Daoy (cell line): Measurements from ENCODE around the gene CCDC92. TPM values are rescaled to one million over a fixed set of nuclear protein-coding genes. Genes with fewer than 3 reads are reported as not detected.
"Not testable (repeated sequence)": the region's sequence is repeated elsewhere in the genome, so short reads cannot be mapped to it uniquely, and the experiment has no call there.

Experiments
- DNase-seq: peaks from one replicate; pipeline ENCODE4 v3.0.0-alpha.2; 2015; ENCODE audit warnings: low read depth
- total RNA-seq: library from RNA; depleted of rRNA; stranded (reverse); fragments of >200 nt; shearing (Covaris generic); gene quantifications from 2 replicates; pipeline ENCODE4 v1.2.3, GENCODE V29; 2014

Gene CCDC92
- total RNA-seq, 1 experiment from 2014 or later, result 7.7 TPM

GRCh38 chr12:123949770-123950165 is 22.9 kb downstream of the CCDC92 start:
- DNase-seq, result no peak

- DNase-seq, result no peak
These were observed 23.5 kb downstream of the CCDC92 start for GRCh38 chr12:123948796-123949769.

GRCh38 chr12:123948401-123948795 is 24.2 kb downstream of the CCDC92 start:
- DNase-seq, result no peak

- not testable (repeated sequence) for DNase-seq
These were observed 25.1 kb downstream of the CCDC92 start for GRCh38 chr12:123947531-123947930.

- DNase-seq, result not testable (repeated sequence)
These were observed 25.8 kb downstream of the CCDC92 start for GRCh38 chr12:123946516-123947505.

GRCh38 chr12:123946152-123946515 is 26.5 kb downstream of the CCDC92 start:
- DNase-seq, result no peak

GRCh38 chr12:123945287-123946151 is 27.1 kb downstream of the CCDC92 start:
- no peak for DNase-seq

GRCh38 chr12:123944696-123945095 is 27.9 kb downstream of the CCDC92 start:
- DNase-seq, result no peak

GRCh38 chr12:123943816-123944215 is 28.8 kb downstream of the CCDC92 start:
- no peak for DNase-seq

- no peak for DNase-seq
These were observed 29.6 kb downstream of the CCDC92 start for GRCh38 chr12:123942911-123943648.

- peak; percentile 65 for DNase-seq
These were observed 30.4 kb downstream of the CCDC92 start for GRCh38 chr12:123942238-123942653.

GRCh38 chr12:123941624-123942237 is 30.9 kb downstream of the CCDC92 start:
- no peak for DNase-seq

GRCh38 chr12:123941000-123941399 is 31.6 kb downstream of the CCDC92 start:
- DNase-seq, result no peak

GRCh38 chr12:123940627-123940966 is 32.0 kb downstream of the CCDC92 start:
- no peak for DNase-seq

GRCh38 chr12:123939716-123940626 is 32.7 kb downstream of the CCDC92 start:
- no peak for DNase-seq

GRCh38 chr12:123938679-123939480 is 33.8 kb downstream of the CCDC92 start:
- peak; percentile 37 for DNase-seq

GRCh38 chr12:123937707-123938591 is 34.7 kb downstream of the CCDC92 start:
- DNase-seq, result no peak
